Superior temporal gyrus (tissue), 1 donor: ENCODE results near the gene CPNE2.

Experiments used
- DNase-seq: peaks from one replicate; pipeline ENCODE4 v3.0.0-alpha.2; 2016; ENCODE audit errors: extremely low spot score

CPNE2 gene

GRCh38 chr16:57192720-57193486, 100.5 kb downstream of the CPNE2 start:
- no peak for DNase-seq

GRCh38 chr16:57194512-57194911, 102.1 kb downstream of the CPNE2 start:
- no peak for DNase-seq

- no peak for DNase-seq
Measured at GRCh38 chr16:57196286-57196685, 103.9 kb downstream of the CPNE2 start.

GRCh38 chr16:57196753-57197152, 104.4 kb downstream of the CPNE2 start:
- DNase-seq: no peak
